Duodenal mucosa (tissue), 2 donors: ENCODE measurements around the gene PRMT1.

Experiments
- H3K27ac ChIP-seq: one replicate; pipeline ENCODE4 v1.7.0; 2013; ENCODE audit warnings: low read depth, low read length
- H3K27me3 ChIP-seq, 2 donors: one replicate each; pipeline ENCODE4 v1.7.0; 2013; ENCODE audit warnings: low read length in 2 of 2, control low read depth in 1 of 2; ENCODE audit not compliant: insufficient read depth in 2 of 2, control insufficient read depth in 1 of 2
- H3K36me3 ChIP-seq, 2 donors: one replicate each; pipeline ENCODE4 v1.7.0; 2013; ENCODE audit warnings: low read length in 2 of 2, control low read depth in 1 of 2; ENCODE audit not compliant: insufficient read depth in 2 of 2, control insufficient read depth in 1 of 2
- H3K4me1 ChIP-seq, 2 donors: one replicate each; pipeline ENCODE4 v1.7.0; 2013; ENCODE audit warnings: low read length in 2 of 2, control low read depth in 1 of 2; ENCODE audit not compliant: insufficient read depth in 2 of 2, control insufficient read depth in 1 of 2
- H3K4me3 ChIP-seq, 2 donors: one replicate each; pipeline ENCODE4 v1.7.0; 2013; ENCODE audit warnings: low read length in 2 of 2, low read depth in 1 of 2
- H3K9ac ChIP-seq, 2 donors: one replicate each; pipeline ENCODE4 v1.7.0; 2013; ENCODE audit warnings: low read length in 2 of 2, low read depth in 1 of 2
- H3K9me3 ChIP-seq, 2 donors: one replicate each; pipeline ENCODE4 v1.7.0; 2013; ENCODE audit warnings: low read length in 2 of 2, control low read depth in 1 of 2; ENCODE audit not compliant: control insufficient read depth in 1 of 2

The PRMT1 gene

GRCh38 chr19:49639401-49640112 is 37.5 kb upstream of the PRMT1 start:
- Histone ChIP-seq H3K4me3 (peak overlapping the region; percentile 72 to 74), H3K27ac (peak overlapping the region; percentile 76), H3K9ac (peak overlapping the region; percentile 76 to 79), H3K27me3 (no peaks in the 10 kb centered on the region), H3K36me3 (no peaks in the 10 kb centered on the region), H3K9me3 (peaks cover 0 to 2% of the 10 kb centered on the region in 2 donors), H3K4me1 (peaks cover 34 to 38% of the 10 kb centered on the region in 2 donors)

- H3K4me3 ChIP-seq, result peak within 1 kb of the TSS; percentile 72 to 81
- H3K27me3 ChIP-seq, result no peaks in the 10 kb centered on the region
- peaks cover 4 to 6% of the 10 kb centered on the region in 2 donors for H3K36me3 ChIP-seq
- peaks cover 0 to 2% of the 10 kb centered on the region in 2 donors for H3K9me3 ChIP-seq
- H3K27ac ChIP-seq, result peak within 1 kb of the TSS; percentile 99
- H3K9ac ChIP-seq, result peak within 1 kb of the TSS; percentile 92 to 99
- peaks cover 34 to 38% of the 10 kb centered on the region in 2 donors for H3K4me1 ChIP-seq
Measured at GRCh38 chr19:49640113-49640898, 36.8 kb upstream of the PRMT1 start, which contains the start of gene RRAS. RRAS (minus strand) TSS chr19:49640143; CDS start chr19:49640098, 45 bp downstream.

- Histone ChIP-seq H3K9ac (peak within 1 kb of the TSS; percentile 93 to 99), H3K4me1 (peaks cover 34 to 38% of the 10 kb centered on the region in 2 donors), H3K27ac (peak within 1 kb of the TSS; percentile 99), H3K36me3 (peaks cover 8 to 22% of the 10 kb centered on the region in 2 donors), H3K4me3 (peak within 1 kb of the TSS; percentile 94 to 100), H3K9me3 (peaks cover 0 to 2% of the 10 kb centered on the region in 2 donors), H3K27me3 (no peaks in the 10 kb centered on the region)
Measured at GRCh38 chr19:49641688-49642491, 35.2 kb upstream of the PRMT1 start, which contains the start of gene SCAF1. SCAF1 (plus strand) TSS chr19:49642209; CDS start chr19:49645027, 2,818 bp downstream.

- H3K4me3 ChIP-seq, result peak overlapping the region; percentile 94 to 100
- peak overlapping the region; percentile 93 to 99 for H3K9ac ChIP-seq
- no peaks in the 10 kb centered on the region for H3K27me3 ChIP-seq
- H3K9me3 ChIP-seq, result peaks cover 0 to 2% of the 10 kb centered on the region in 2 donors
- peaks cover 15 to 29% of the 10 kb centered on the region in 2 donors for H3K36me3 ChIP-seq
- H3K27ac ChIP-seq, result peak overlapping the region; percentile 82
- H3K4me1 ChIP-seq, result peaks cover 34 to 38% of the 10 kb centered on the region in 2 donors
Measured at GRCh38 chr19:49642492-49643035, 34.5 kb upstream of the PRMT1 start.

GRCh38 chr19:49643466-49643865 is 33.6 kb upstream of the PRMT1 start:
- H3K36me3 ChIP-seq, result peaks cover 15 to 31% of the 10 kb centered on the region in 2 donors
- H3K9me3 ChIP-seq, result peaks cover 0 to 2% of the 10 kb centered on the region in 2 donors
- peak overlapping the region in 1 of 2 donors; percentile 94 for H3K4me3 ChIP-seq
- no peaks in the 10 kb centered on the region for H3K27me3 ChIP-seq
- peaks cover 27 to 34% of the 10 kb centered on the region in 2 donors for H3K4me1 ChIP-seq
- peak overlapping the region in 1 of 2 donors; percentile 3 for H3K9ac ChIP-seq
- no peak overlapping the region for H3K27ac ChIP-seq

- Histone ChIP-seq H3K27me3 (no peaks in the 10 kb centered on the region), H3K4me1 (peaks cover 16 to 22% of the 10 kb centered on the region in 2 donors), H3K27ac (no peak overlapping the region), H3K9ac (no peak overlapping the region), H3K9me3 (peaks cover 0 to 2% of the 10 kb centered on the region in 2 donors), H3K36me3 (peaks cover 22 to 45% of the 10 kb centered on the region in 2 donors), H3K4me3 (no peak overlapping the region)
Measured at GRCh38 chr19:49645592-49645991, 31.5 kb upstream of the PRMT1 start.

GRCh38 chr19:49645995-49646394 is 31.1 kb upstream of the PRMT1 start:
- no peak overlapping the region for H3K27ac ChIP-seq
- peaks cover 23 to 46% of the 10 kb centered on the region in 2 donors for H3K36me3 ChIP-seq
- H3K9ac ChIP-seq, result no peak overlapping the region
- peaks cover 16 to 20% of the 10 kb centered on the region in 2 donors for H3K4me1 ChIP-seq
- peaks cover 0 to 2% of the 10 kb centered on the region in 2 donors for H3K9me3 ChIP-seq
- no peak overlapping the region for H3K4me3 ChIP-seq
- no peaks in the 10 kb centered on the region for H3K27me3 ChIP-seq

GRCh38 chr19:49646586-49646985 is 30.5 kb upstream of the PRMT1 start:
- Histone ChIP-seq H3K36me3 (peaks cover 23 to 46% of the 10 kb centered on the region in 2 donors), H3K27ac (no peak overlapping the region), H3K4me3 (no peak overlapping the region), H3K27me3 (no peaks in the 10 kb centered on the region), H3K4me1 (peaks cover 16 to 18% of the 10 kb centered on the region in 2 donors), H3K9me3 (peaks cover 0 to 2% of the 10 kb centered on the region in 2 donors), H3K9ac (no peak overlapping the region)

- H3K27me3 ChIP-seq, result no peaks in the 10 kb centered on the region
Measured at GRCh38 chr19:49651029-49651819, 25.8 kb upstream of the PRMT1 start.

More at GRCh38 chr19:49651029-49651819, 25.8 kb upstream of the PRMT1 start:
- H3K36me3 ChIP-seq, result peaks cover 44 to 72% of the 10 kb centered on the region in 2 donors
- H3K27ac ChIP-seq, result no peak overlapping the region
- H3K9ac ChIP-seq, result no peak overlapping the region
- no peaks in the 10 kb centered on the region for H3K4me1 ChIP-seq
- H3K9me3 ChIP-seq, result no peaks in the 10 kb centered on the region
- no peak overlapping the region for H3K4me3 ChIP-seq
